HFF-Myc (cell line): ENCODE data around the gene PRM3.

ENCODE experiments used
- DNase-seq: peaks from one replicate; pipeline ENCODE4 v3.0.0-alpha.2; 2011; ENCODE audit warnings: low read depth; ENCODE audit errors: extremely low read depth
- H3K4me3 ChIP-seq: replicated peaks from 2 replicates; pipeline ENCODE4 v1.5.1; 2011; ENCODE audit warnings: low read depth, mild to moderate bottlenecking, control low read depth, low read length
- CTCF ChIP-seq: IDR thresholded peaks from 2 replicates; pipeline ENCODE4 v1.5.1; 2012; ENCODE audit warnings: mild to moderate bottlenecking, low read depth, low read length, control low read depth; ENCODE audit errors: missing control alignments

The PRM3 gene

DNA sequence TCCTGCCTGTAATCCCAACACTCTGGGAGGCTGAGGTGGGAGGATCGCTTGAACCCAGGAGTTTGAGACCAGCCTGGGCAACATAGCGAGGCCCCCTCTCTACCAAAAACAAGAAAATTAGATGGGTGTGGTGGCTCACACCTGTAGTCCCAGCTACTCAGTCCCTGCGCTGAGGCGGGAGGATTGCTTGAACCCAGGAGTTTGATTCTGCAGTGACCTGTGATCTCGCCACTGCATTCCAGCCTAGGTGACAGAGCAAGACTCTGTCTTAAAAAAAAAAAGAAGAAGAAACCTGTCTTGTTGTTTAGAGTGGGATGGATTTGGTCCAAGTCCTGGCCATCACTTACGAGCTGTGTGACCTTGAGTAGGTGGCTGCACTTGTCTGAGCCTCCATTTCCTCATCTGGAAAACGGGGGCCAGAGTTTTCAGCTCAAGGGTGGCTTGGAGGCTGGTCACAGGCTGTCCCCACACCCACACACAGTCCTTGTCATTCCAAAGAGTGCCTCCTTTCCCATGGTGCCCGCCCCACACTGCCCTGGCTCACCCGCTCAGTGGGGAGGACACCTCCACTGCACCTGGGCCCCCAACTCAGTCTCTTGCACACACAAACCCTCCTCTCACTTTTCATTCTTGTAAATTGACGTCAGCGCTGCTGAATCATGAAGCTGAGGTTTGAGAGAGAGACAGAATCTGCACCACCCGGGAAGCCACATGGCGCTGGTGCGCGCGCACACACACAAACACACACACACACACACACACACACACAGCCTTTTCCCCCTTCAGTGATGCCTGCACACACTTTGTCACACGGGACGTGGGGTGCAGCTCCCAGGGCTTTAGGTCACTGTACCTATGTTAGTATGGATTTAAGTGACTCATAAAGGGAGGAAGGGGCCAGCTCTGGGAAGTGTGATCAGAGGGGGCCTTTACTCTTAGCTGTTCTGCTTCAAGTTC lies 21.6 kb downstream of the PRM3 start:
- peak overlapping the region; percentile 64 for H3K4me3 ChIP-seq
- TF ChIP-seq CTCF: no peak
- DNase-seq: no peak

- no peak overlapping the region for H3K4me3 ChIP-seq
- DNase-seq: no peak
- no peak for TF ChIP-seq CTCF
These were observed 22.5 kb downstream of the PRM3 start for GRCh38 chr16:11250786-11251524.

DNA sequence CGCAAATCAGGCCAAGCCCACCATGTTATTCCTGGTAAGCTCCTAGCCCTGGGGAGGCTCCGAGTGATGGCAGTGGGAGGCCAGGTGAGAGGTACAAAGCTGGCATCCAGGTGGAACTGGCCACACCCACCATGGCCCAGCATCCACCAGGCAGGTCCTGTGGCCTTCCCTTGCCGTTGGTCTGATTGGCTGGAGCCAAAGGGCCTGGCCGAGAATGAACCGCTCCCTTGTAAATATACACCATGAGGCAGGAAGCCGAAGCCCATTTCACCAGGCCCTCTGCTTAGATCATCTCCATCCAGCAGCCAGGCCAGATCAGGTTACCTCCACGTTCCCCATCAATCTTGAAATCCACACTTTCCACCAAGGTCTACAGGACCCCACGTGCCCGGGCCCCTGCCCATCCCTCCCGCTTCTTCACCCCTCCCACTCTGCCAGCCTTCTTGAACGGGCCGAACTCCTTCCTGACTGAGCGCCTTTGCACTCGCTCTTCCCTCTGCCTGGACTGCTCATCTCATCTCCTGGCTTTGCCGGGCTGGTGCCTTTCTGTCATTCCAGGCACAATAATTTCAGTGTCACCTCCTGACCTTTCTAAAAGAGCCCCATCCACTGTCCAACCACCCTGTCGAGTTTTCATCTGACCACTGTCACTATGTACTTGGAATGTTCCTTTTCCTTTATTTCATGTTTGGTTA lies 23.2 kb downstream of the PRM3 start:
- TF ChIP-seq CTCF: no peak
- no peak overlapping the region for H3K4me3 ChIP-seq
- no peak for DNase-seq

DNA sequence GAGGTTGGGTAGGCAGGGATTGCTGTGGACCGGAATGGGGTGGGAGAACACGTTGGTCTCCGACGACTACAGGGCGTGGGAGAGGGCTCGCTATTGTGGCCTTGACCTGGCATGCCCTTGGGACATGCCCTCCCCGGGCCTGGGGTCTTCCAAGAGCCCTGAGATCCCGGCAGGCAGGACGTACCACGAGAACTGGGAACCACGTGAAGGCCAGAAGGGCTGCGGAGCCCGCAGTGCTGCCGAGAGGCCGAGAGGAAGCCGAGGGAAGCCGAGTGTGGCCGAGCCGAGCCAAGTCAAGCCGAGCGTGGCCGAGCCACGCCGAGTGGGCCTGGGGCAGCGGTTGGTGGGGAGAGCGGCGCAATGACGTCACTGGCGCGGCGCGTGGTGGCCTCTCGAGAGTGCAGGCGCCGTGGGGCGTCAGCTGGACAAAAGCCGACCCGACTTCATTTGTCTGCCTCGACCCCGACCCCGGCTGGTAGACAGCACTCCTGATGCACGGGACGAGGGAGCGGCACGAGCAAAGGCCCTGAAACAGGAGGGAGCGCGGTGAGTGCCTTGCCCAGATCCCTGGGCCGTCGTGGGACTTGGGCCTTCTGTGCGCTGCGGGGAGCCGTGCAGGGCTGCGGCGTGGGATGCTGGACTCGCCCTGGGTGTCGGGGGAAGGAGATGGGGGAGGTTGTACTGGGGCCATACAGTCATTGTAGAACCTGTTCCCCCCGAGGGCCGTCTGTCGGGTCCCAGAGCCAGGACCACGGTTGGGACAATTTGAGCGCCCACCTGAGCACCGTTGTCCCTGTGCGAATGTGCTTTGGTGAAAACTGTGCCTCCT lies 24.0 kb downstream of the PRM3 start:
- no peak for TF ChIP-seq CTCF
- DNase-seq: no peak
- no peak overlapping the region for H3K4me3 ChIP-seq

GRCh38 chr16:11248133-11248532 lies 25.3 kb downstream of the PRM3 start:
- TF ChIP-seq CTCF: no peak
- DNase-seq: no peak
- no peak overlapping the region for H3K4me3 ChIP-seq

- no peak for DNase-seq
- no peak for TF ChIP-seq CTCF
These were observed 27.4 kb downstream of the PRM3 start for GRCh38 chr16:11245988-11246387.

More at GRCh38 chr16:11245988-11246387, 27.4 kb downstream of the PRM3 start:
- H3K4me3 ChIP-seq: no peak overlapping the region
